GM19023 (cell line): ENCODE results near the gene WWOX.
"Not testable (repeated sequence)": the region's sequence is repeated elsewhere in the genome, so short reads cannot be mapped to it uniquely, and the experiment has no call there.

Experiments used
- ATAC-seq: cut with Tn5 transposase; IDR thresholded peaks from one replicate; pipeline ENCODE4 v1.9.1; 2021; ENCODE audit warnings: mild to moderate bottlenecking, moderate library complexity; ENCODE audit not compliant: unreplicated experiment

WWOX gene

DNA sequence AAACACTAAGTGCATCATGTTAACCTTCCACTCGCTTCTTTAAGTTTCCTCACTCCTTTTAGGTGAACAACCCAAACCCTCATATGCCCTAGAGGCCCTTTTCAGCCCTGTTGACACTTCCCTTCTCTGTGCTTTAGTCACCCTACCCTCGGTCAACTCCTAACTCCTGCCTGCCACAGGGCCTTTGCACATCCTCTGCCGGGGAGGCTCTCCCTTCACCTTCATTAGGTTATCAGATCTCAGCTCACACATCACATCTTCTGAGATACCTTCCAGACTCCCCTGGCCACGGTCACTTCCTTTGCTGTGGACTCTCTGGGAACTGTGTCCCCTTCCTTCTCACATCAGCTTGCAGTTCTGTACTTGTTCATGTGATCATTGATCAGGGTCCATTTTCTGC lies 926.7 kb downstream of the WWOX start:
- no peak for ATAC-seq

DNA sequence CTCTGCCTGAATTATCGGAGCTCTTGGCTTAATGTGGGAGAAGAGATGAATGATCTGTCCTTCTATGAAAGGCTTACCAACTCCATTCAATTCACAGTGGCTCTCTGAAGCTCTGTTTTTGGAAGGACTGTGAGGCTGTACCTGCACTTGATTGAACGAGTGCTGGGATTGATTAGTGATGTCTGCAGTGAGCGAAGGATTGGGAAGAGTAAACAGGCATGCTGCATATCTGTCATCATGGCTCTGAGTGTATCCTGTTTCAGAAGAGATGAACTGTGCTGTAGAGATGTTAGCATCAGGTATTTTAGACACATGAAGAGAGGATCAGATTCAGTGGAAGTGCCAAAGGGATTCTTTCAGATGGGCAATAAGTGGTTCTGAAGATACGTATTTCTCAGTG lies 937.1 kb downstream of the WWOX start:
- ATAC-seq, result no peak

DNA sequence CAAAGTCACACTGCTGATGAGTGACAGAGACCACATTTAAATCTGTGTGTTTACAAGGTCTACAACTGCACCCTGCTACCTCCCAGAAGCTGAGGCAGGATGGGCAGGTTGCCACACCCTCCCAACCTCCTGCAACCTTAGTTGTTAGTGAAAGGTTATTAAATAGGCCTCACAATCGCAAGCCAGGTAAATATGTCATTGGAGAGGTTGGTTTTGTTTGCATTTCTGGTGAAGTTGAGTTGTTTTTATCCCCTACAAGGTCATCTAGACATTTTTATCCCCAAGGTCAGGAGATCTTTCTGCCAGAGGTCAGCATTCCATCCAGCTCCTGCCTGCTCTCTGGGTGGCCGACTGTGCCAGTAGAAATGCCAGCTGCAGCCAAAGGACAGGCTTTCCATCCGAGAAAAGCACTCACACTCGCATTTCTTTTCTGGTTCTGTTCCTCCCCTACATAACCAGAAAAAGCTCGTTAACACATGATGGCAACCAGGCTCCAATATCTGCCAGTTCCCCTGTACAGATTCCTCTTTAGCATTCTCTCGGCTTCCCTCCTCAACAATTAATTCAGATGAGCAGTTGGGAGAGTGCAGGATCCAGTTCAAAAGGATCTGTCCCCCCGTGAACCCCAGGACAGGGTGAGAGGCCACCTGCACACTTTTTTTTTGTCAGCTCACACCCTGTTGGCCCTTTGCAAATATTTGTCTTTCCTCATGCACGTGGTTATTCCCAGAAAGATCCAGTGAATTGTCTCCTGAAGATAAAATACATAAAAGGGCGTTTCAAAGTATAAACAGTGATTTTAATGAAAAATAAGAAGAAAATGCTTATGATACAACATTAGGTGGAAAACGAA lies 938.3 kb downstream of the WWOX start:
- ATAC-seq, result no peak

DNA sequence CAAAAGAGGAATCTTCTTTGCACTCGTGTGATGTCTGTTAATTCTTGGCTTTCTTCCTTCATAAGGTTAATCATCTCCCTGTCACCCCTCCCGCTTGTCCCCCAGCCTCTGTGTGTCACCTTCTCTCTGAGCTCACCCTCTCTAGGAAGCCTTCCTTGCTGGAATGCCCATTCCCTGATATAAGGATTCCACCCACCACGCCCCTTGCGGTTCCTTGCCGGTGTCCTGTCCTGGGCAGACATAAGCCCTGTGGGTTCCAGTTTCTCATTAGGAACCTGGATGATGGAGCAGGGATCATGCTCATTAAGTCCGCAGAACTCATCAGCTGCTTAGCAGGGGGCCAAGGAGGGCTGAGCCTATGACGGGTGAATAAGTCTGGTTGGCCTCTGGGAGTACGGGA lies 941.8 kb downstream of the WWOX start:
- ATAC-seq, result no peak

DNA sequence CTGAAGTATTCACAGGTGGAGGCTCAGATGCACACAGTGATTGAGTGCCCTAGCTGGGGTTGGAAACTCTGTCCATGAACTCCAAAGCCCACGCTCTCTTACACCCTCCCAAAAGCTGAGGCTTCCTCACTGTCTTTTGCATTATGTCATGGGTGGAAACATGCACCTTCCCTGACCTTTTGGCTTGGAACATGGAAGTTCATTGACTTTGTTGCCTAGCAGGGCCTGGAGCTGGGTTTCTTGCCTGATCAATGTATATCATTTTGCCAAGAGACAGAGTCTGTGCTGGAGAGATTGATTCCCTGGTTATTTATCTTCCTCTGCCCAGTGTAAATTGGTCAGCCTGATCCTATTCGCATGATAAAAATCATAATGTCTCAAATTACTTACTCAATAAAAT lies 942.7 kb downstream of the WWOX start:
- ATAC-seq, result no peak

DNA sequence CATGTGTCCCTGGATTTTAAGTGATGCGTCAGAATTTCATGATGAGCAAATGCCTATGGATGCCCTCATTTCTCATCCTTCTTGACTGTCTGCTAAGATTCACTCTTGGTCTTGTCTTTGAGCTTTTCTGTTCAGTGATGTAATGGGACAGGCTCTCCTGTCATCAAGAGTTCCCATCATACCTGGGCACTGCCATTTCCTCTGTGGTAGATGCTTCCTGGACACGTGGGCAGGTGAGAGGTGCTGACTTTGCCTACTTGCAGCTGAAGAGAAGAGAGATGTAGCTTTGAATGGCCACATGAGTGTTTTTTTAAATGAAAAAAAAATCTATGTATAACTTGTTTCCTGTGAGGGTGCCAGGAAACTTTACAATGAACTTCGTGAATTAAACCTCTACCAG lies 943.4 kb downstream of the WWOX start:
- no peak for ATAC-seq

DNA sequence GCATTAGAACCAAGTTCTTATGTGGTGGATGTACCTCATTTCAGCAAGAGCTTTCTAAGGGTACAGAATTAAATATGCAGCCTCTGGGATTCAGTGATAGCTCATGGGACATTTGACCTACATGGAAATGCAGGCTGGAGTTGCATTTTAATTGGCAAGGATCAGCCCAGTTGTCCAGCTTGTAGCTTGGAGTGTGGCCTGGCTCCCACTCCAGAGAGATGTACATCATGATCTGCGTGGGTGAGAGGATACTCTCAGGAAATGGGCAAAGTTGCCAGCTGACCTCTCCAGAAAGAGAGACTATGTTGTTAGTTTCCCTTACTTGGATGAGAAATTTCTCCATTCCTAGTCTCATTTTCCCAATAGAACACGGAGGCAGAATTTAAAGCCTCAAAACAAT lies 945.7 kb downstream of the WWOX start:
- ATAC-seq, result no peak

DNA sequence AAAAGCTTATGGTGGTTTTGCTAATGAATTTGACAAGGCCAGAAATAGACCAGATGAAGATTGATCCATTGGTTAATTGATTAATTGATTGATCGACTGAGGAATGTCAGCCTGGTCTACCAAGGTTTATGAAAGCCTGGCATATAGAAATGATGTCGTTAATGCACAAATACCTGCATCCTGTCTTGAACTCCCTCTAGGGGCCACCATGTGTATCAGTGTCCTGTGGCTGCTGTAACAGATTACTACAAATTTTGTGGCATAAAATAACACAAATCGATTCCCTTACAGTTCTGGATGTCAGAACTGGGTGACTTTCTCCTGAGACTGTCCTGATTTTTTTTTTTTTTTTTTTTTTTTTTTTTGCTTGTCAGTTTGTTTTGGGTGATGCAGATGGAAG lies 947.9 kb downstream of the WWOX start:
- ATAC-seq, result no peak

DNA sequence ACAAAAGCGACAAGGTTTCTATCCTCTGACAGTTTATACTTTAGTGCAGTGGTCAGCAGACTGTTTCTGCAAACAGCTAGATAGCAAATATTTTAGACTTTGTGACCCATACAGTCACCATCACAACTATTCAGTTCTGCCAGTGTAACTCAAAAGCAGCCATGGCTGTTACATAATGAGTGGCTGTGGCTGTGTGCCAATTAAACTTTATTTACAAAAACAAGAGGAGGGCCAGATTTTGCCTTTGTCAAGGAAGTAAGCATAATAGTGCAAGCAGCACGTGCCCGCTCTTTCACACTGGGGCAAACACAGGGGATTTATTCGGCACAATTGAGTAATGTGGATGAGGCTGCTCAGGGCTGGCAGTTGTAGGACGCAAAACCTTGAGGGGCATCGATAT lies 949.6 kb downstream of the WWOX start:
- ATAC-seq, result no peak

DNA sequence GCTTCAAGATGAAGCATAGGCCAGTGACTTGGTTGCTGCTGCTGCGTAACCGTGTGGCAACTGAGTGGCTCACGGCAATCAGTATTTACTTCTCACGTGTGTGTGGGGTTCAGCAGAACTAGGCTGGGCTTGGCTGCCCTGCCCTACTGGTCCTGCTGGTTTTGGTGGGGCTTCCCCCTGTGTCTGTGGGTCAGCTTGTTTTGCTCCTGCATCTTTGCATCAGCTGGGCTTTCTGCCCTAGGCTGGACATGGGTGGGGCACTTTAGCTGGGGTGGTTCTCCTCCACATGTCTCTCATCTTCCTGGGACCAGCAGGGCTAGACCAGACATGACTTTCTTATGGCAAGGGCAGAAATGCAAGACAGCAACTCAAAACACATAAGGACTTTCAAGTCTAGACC lies 950.6 kb downstream of the WWOX start:
- no peak for ATAC-seq

DNA sequence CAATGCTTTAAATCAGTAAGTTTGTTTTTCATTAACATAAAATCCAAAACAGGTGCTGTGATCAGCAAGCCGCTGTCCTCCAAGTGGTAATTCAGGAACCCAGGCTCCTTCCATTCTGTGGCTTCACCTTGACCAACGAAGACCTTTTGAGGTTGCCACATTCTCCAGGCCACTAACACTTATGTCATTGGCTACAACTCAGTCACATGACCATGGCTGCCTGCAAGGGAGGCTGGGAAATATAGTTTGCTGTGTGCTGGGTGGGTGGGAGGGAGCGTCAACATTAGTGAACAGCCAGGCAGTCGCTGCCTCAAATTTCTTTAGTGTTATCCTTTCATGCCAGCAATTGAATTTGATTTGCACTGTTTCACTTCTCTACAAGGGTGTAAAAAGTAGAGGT lies 951.9 kb downstream of the WWOX start:
- ATAC-seq, result no peak

DNA sequence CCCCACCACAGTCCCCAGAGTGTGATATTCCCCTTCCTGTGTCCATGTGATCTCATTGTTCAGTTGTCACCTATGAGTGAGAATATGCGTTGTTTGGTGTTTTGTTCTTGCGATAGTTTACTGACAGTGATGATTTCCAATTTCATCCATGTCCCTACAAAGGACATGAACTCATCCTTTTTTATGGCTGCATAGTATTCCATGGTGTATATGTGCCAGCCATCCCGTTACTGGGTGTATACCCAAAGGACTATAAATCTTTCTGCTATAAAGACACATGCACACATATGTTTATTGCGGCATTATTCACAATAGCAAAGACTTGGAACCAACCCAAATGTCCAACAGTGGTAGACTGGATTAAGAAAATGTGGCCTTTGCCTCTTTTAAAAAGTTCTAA lies 952.7 kb downstream of the WWOX start:
- not testable (repeated sequence) for ATAC-seq

DNA sequence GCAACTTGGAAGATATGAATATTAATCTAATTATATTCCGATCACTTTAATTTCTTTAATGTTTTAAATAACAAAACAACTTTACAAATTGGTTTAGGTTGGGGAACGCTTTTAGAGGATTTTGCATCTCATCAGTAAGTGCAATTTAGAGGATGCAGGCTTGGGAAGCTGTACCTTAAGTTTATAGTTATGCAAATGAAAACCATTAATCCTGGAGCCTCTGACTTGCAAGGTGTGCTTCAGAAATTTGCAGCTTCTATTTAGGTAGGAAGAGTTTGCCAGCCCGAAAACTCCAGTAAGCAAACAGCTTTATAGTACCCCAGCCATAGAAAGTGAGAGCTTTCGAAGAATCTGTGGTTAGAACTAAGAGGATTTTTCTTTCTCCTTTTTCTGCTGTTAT lies 954.1 kb downstream of the WWOX start:
- ATAC-seq, result no peak

DNA sequence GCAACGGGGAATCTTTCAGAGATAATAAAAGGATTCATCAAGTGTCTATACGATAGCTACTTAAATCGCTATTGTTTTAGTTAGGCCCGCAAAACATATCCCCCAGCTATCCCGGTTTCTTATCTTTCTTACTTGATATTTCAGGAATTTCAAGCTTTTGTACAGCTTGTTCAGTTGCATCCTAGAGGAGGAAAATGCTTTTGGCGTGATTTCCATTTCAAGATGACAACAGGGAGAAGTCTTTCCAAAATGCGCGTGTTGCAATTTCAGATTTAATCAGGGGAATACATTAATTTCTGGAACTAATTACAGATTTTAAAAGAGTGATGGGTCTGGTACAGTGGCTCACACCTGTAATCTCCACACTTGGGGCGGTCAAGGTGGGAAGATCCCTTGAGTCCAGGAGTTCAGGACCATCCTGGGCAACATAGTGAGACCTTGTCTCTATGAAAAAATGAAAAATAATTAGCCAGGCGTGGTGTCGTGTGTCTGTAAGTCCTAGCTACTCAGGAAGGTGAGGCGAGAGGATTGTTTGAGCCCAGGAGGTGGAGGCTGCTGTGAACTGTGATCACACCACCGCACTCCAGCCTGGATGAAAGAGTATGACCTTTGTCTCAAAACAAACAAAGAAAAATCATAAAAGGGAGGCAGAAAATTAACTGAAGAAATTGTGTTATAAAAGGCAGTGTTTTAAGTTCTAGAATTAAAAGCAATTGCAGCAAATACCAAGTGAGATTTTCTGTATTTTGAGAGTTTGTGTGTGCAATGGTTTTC lies 954.9 kb downstream of the WWOX start:
- no peak for ATAC-seq

DNA sequence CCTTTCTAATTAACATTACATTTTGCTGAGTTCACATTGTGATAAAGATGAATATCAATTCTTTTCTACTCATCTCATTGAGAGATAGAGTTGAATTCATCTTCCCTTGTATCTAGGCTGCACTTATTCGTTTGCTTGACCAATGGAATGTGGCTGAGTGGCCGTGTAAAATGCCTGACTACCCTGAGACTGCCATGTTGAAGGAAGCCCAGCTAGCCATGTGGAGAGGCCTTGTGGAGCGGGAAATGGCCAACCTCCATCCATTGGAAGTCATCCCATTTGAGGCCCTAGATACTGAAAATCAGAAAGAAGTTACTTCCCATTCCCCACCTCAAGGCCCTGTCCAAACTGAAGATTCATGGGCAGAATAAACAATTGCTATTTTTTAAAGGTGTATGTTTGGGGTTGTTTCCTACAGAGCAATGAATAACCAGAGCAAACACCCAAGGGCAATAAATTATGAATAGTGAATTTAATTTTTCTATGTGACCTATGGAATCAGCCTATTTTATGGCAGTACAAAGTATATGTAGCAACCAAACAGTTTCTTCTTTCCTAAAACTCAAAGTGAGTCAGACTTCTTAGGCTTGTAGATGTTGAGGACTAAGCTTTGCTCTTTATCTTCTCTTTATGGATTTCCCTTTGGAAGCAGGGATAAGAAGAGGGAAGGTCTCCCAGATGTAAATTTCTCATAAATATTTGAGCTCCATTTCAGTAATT lies 956.0 kb downstream of the WWOX start:
- ATAC-seq, result no peak

DNA sequence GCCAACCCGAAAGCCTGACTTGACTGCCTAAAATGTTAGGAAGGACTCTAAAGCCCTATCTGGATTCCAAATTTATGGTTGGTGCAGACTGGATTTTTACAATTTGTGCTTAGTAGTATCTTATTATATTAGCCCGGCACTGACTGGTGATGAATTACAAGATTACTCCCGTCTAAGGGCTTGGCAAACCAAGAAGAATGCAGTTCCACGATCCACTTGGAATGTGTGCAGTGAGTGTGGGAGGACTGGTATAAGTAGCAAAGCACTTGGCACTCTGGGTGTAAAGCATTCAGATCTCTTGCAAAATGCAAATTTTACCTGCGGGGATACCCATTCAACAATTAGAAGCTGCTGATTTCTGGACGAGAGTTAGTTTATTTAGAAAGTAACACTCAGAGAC lies 961.7 kb downstream of the WWOX start:
- no peak for ATAC-seq

DNA sequence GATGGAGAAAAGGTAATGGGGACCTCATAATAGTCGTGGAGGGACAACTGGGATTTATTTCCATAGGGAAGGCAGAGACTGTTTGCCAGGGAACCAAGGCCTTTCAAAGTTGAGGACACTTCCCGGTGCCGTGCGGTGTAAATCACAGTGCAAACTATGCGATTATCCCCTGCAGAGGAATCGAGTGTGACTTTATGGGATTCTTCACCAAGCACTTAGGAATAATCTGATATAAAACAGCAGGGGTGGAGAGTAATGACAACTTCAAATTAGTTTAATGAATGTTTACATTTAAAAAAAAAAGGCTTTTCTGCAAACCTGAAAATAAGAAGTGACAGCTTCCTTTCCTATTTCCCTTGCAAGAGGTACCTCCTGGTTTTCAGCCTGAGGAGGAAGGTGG lies 962.9 kb downstream of the WWOX start:
- ATAC-seq, result no peak

DNA sequence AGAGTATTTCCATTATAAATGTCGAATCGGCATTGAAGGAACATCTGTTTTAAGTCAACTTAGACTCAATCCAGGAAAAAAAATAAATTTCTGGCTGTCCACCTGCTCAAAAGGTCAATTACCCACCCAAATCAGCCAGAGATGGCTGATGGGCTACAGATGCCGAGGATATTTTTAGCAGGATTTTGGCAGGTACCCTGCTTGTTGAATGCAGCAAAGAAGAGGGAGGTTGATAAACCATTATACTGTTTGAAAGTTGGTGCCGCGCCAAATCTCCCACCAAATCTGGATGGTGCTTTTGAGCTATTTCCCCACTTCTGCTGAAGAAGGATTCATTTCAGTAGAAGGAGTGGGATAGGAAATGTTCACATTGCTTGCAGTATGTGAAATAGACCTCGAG lies 963.4 kb downstream of the WWOX start:
- ATAC-seq, result no peak

DNA sequence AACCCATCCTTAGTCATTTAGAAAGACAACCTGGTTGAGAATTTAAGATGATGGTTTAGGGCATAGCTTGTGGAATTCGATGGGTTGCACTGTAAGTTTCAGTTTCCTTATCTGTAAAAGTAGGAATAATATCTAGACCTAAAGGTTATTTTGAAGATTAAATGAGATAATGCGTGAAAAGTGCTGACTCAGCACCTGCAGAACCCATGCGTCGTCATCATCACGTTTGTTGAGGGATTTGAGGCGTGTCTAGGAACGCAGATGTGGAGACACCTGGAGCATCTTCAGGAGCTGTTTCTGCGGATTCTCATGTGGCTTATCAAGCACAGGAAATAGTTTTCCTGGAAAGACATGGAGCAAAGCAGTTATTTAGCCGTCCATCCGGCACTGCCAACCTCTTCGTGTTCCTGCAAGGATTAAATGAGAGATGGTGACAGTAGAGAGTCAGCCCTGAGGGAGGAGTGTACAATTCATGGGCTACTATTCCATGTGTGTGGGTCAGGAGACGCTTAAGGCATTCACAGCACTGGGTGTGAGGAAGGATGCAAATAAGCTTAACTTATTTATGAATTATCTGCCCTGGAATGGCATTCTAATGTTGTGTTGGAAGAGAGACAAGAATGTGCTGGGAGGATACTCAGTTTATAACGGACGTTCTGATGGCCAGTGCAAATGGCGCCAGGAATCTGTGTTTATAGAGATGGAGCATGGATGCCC lies 965.0 kb downstream of the WWOX start:
- no peak for ATAC-seq

DNA sequence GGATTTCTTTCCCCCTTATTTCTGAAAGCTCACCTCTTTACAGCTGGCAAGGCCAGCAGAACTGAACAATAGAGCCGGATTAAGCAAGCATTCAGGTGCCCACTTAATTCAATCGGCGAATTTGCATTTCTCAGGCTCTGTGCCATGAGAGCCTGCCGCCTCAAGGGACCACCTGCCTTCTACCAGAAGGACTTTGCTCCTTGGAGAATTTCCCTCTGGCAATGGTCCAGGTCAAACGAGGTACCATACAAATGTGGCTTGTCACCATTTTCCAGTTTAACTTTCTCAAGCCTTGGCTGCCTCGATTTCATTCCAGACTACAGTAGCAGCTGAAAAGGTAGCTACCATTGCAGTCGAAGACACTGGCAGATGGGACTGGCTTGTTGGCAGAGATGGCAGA lies 967.1 kb downstream of the WWOX start:
- no peak for ATAC-seq

DNA sequence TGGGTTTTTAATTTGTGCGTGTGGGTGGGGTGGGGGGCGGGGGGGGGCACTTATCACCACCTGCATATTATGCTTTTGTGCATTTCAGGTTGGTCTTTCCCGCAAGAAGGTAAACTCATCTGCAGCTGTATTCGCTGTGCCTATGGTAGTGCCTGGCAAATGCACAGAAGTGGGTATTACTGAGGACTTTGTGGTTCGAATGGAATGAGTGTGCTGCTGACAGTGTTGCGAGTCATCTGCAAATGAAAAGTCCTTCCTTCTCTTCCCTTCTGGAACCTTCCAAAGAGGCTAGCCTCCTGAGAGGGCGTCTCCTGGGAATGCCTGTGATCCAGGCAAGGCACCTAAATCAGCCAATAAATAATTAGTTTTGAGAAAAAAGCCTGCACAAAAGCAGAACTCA lies 968.1 kb downstream of the WWOX start:
- no peak for ATAC-seq
